Ishikawa (cell line): ENCODE results near the gene HMGB3.

Experiments
- CEBPB ChIP-seq: IDR thresholded peaks from 2 replicates; pipeline ENCODE4 v1.6.1; 2012
- CREB1 ChIP-seq: IDR thresholded peaks from 2 replicates; pipeline ENCODE4 v1.6.1; 2012; ENCODE audit warnings: low read depth
- EP300 ChIP-seq: IDR thresholded peaks from 2 replicates; pipeline ENCODE4 v1.6.1; 2012; ENCODE audit warnings: borderline replicate concordance
- FOXM1 ChIP-seq: IDR thresholded peaks from 2 replicates; pipeline ENCODE4 v1.6.1; 2012; ENCODE audit warnings: low read depth, borderline replicate concordance
- RAD21 ChIP-seq: IDR thresholded peaks from 2 replicates; pipeline ENCODE4 v1.6.1; 2012; ENCODE audit warnings: low read depth
- TAF1 ChIP-seq: IDR thresholded peaks from 2 replicates; pipeline ENCODE4 v1.6.1; 2012; ENCODE audit warnings: low read depth, mild to moderate bottlenecking
- YY1 ChIP-seq: IDR thresholded peaks from 2 replicates; pipeline ENCODE4 v1.6.1; 2012; ENCODE audit warnings: low read depth
- ZBTB7A ChIP-seq: IDR thresholded peaks from 2 replicates; pipeline ENCODE4 v1.6.1; 2012; ENCODE audit warnings: low read depth
- TF ChIP-seq, protein P1 (sequence below): IDR thresholded peaks from 2 replicates; pipeline ENCODE4 v1.6.1; 2012; ENCODE audit warnings: low read depth, mild to moderate bottlenecking
- TF ChIP-seq, protein P2 (sequence below): IDR thresholded peaks from 2 replicates; pipeline ENCODE4 v1.6.1; 2012

DNA sequence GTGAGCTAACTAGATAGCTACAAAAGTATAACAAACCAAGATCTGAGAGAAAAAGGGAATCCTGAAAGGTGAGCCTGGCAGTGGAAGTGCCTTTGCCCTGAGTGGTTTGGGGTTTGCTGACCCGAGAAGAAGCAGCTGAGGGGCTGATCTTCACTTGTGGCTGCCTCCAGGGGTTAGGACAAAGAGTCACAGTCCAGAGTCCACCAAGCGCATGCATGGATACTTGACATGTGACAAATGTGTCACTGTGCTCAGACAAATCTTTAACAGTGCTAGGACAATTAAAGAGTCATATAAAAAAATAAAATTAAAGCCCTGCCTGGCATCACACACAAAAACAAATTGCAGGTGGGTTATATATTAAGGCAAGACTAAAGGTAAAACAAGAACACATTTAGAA, 26.4 kb downstream of the HMGB3 start:
- TF ChIP-seq YY1: no peak
- TF ChIP-seq, protein P1, sequence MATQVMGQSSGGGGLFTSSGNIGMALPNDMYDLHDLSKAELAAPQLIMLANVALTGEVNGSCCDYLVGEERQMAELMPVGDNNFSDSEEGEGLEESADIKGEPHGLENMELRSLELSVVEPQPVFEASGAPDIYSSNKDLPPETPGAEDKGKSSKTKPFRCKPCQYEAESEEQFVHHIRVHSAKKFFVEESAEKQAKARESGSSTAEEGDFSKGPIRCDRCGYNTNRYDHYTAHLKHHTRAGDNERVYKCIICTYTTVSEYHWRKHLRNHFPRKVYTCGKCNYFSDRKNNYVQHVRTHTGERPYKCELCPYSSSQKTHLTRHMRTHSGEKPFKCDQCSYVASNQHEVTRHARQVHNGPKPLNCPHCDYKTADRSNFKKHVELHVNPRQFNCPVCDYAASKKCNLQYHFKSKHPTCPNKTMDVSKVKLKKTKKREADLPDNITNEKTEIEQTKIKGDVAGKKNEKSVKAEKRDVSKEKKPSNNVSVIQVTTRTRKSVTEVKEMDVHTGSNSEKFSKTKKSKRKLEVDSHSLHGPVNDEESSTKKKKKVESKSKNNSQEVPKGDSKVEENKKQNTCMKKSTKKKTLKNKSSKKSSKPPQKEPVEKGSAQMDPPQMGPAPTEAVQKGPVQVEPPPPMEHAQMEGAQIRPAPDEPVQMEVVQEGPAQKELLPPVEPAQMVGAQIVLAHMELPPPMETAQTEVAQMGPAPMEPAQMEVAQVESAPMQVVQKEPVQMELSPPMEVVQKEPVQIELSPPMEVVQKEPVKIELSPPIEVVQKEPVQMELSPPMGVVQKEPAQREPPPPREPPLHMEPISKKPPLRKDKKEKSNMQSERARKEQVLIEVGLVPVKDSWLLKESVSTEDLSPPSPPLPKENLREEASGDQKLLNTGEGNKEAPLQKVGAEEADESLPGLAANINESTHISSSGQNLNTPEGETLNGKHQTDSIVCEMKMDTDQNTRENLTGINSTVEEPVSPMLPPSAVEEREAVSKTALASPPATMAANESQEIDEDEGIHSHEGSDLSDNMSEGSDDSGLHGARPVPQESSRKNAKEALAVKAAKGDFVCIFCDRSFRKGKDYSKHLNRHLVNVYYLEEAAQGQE: no peak
- no peak for TF ChIP-seq FOXM1
- no peak for TF ChIP-seq RAD21
- no peak for TF ChIP-seq CREB1
- no peak for TF ChIP-seq EP300
- TF ChIP-seq, protein P2, sequence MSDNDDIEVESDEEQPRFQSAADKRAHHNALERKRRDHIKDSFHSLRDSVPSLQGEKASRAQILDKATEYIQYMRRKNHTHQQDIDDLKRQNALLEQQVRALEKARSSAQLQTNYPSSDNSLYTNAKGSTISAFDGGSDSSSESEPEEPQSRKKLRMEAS: no peak
- TF ChIP-seq TAF1: no peak
- TF ChIP-seq CEBPB: no peak
- TF ChIP-seq ZBTB7A: no peak
